ENCODE results near the gene SPATS2.
"Not testable (repeated sequence)": the region's sequence is repeated elsewhere in the genome, so short reads cannot be mapped to it uniquely, and the experiment has no call there.

SPATS2 gene

GRCh38 chr12:49428793-49429192 is 61.5 kb downstream of the SPATS2 start:
- H3K9ac ChIP-seq (ENCODE audit: low read depth, low read length): no peak overlapping the region

GRCh38 chr12:49432616-49433015 is 65.4 kb downstream of the SPATS2 start:
- Histone ChIP-seq H3K4me1 (ENCODE audit: insufficient read depth, low read length) (peaks cover 4% of the 10 kb centered on the region; the same call in 1 of the 2 replicates), H3K36me3 (ENCODE audit: insufficient read depth, low read length) (no peaks in the 10 kb centered on the region), H3K9me3 (ENCODE audit: control insufficient read depth, insufficient read depth, low read length) (no peaks in the 10 kb centered on the region), H3K9ac (ENCODE audit: low read depth, low read length) (no peak overlapping the region)

More at GRCh38 chr12:49428793-49429192, 61.5 kb downstream of the SPATS2 start:
- no peaks in the 10 kb centered on the region for H3K9me3 ChIP-seq (ENCODE audit: control insufficient read depth, insufficient read depth, low read length)
- no peaks in the 10 kb centered on the region for H3K36me3 ChIP-seq (ENCODE audit: insufficient read depth, low read length)
- peaks cover 4% of the 10 kb centered on the region; the same call in 1 of the 2 replicates for H3K4me1 ChIP-seq (ENCODE audit: insufficient read depth, low read length)

GRCh38 chr12:49436799-49437198 is 69.5 kb downstream of the SPATS2 start:
- H3K36me3 ChIP-seq (ENCODE audit: insufficient read depth, low read length); H3K9ac ChIP-seq (ENCODE audit: low read depth, low read length); H3K9me3 ChIP-seq (ENCODE audit: control insufficient read depth, insufficient read depth, low read length); H3K4me1 ChIP-seq (ENCODE audit: insufficient read depth, low read length): not testable (repeated sequence)

- Histone ChIP-seq H3K4me1 (ENCODE audit: insufficient read depth, low read length) (no peaks in the 10 kb centered on the region), H3K9ac (ENCODE audit: low read depth, low read length) (no peak overlapping the region), H3K9me3 (ENCODE audit: control insufficient read depth, insufficient read depth, low read length) (no peaks in the 10 kb centered on the region), H3K36me3 (ENCODE audit: insufficient read depth, low read length) (no peaks in the 10 kb centered on the region)
These were observed 71.8 kb downstream of the SPATS2 start for GRCh38 chr12:49439042-49439441.

- no peaks in the 10 kb centered on the region for H3K4me1 ChIP-seq (ENCODE audit: insufficient read depth, low read length)
These were observed 72.8 kb downstream of the SPATS2 start for GRCh38 chr12:49440035-49440434.

GRCh38 chr12:49442915-49443314 is 75.7 kb downstream of the SPATS2 start:
- Histone ChIP-seq H3K9ac (ENCODE audit: low read depth, low read length) (no peak overlapping the region), H3K4me1 (ENCODE audit: insufficient read depth, low read length) (no peaks in the 10 kb centered on the region), H3K9me3 (ENCODE audit: control insufficient read depth, insufficient read depth, low read length) (peaks cover 2% of the 10 kb centered on the region; the same call in 1 of the 2 replicates), H3K36me3 (ENCODE audit: insufficient read depth, low read length) (no peaks in the 10 kb centered on the region)

More at GRCh38 chr12:49440035-49440434, 72.8 kb downstream of the SPATS2 start:
- Histone ChIP-seq H3K9me3 (ENCODE audit: control insufficient read depth, insufficient read depth, low read length) (no peaks in the 10 kb centered on the region), H3K9ac (ENCODE audit: low read depth, low read length) (no peak overlapping the region), H3K36me3 (ENCODE audit: insufficient read depth, low read length) (no peaks in the 10 kb centered on the region)

GRCh38 chr12:49446571-49446970 is 79.3 kb downstream of the SPATS2 start:
- Histone ChIP-seq H3K9ac (ENCODE audit: low read depth, low read length) (no peak overlapping the region), H3K36me3 (ENCODE audit: insufficient read depth, low read length) (no peaks in the 10 kb centered on the region), H3K4me1 (ENCODE audit: insufficient read depth, low read length) (no peaks in the 10 kb centered on the region), H3K9me3 (ENCODE audit: control insufficient read depth, insufficient read depth, low read length) (peaks cover 2% of the 10 kb centered on the region; the same call in 1 of the 2 replicates)

GRCh38 chr12:49448858-49449257 is 81.6 kb downstream of the SPATS2 start:
- peaks cover 2% of the 10 kb centered on the region; the same call in 1 of the 2 replicates for H3K9me3 ChIP-seq (ENCODE audit: control insufficient read depth, insufficient read depth, low read length)
- H3K4me1 ChIP-seq (ENCODE audit: insufficient read depth, low read length): no peaks in the 10 kb centered on the region
- H3K9ac ChIP-seq (ENCODE audit: low read depth, low read length): no peak overlapping the region
- H3K36me3 ChIP-seq (ENCODE audit: insufficient read depth, low read length): no peaks in the 10 kb centered on the region

GRCh38 chr12:49451468-49452259 is 84.4 kb downstream of the SPATS2 start:
- no peak overlapping the region for H3K9ac ChIP-seq (ENCODE audit: low read depth, low read length)
- H3K4me1 ChIP-seq (ENCODE audit: insufficient read depth, low read length): no peaks in the 10 kb centered on the region
- peaks cover 2% of the 10 kb centered on the region; the same call in 1 of the 2 replicates for H3K9me3 ChIP-seq (ENCODE audit: control insufficient read depth, insufficient read depth, low read length)
- no peaks in the 10 kb centered on the region for H3K36me3 ChIP-seq (ENCODE audit: insufficient read depth, low read length)

- H3K9ac ChIP-seq (ENCODE audit: low read depth, low read length): no peak overlapping the region
These were observed 88.2 kb downstream of the SPATS2 start for GRCh38 chr12:49455501-49455900.

GRCh38 chr12:49456131-49456679 is 88.9 kb downstream of the SPATS2 start:
- no peak overlapping the region for H3K9ac ChIP-seq (ENCODE audit: low read depth, low read length)
- no peaks in the 10 kb centered on the region for H3K9me3 ChIP-seq (ENCODE audit: control insufficient read depth, insufficient read depth, low read length)
- H3K4me1 ChIP-seq (ENCODE audit: insufficient read depth, low read length): peaks cover 2% of the 10 kb centered on the region; the same call in 1 of the 2 replicates
- no peaks in the 10 kb centered on the region for H3K36me3 ChIP-seq (ENCODE audit: insufficient read depth, low read length)

More at GRCh38 chr12:49455501-49455900, 88.2 kb downstream of the SPATS2 start:
- Histone ChIP-seq H3K36me3 (ENCODE audit: insufficient read depth, low read length) (no peaks in the 10 kb centered on the region), H3K4me1 (ENCODE audit: insufficient read depth, low read length) (peaks cover 2% of the 10 kb centered on the region; the same call in 1 of the 2 replicates), H3K9me3 (ENCODE audit: control insufficient read depth, insufficient read depth, low read length) (no peaks in the 10 kb centered on the region)

GRCh38 chr12:49458816-49459215 is 91.6 kb downstream of the SPATS2 start:
- Histone ChIP-seq H3K9ac (ENCODE audit: low read depth, low read length) (no peak overlapping the region), H3K36me3 (ENCODE audit: insufficient read depth, low read length) (no peaks in the 10 kb centered on the region), H3K9me3 (ENCODE audit: control insufficient read depth, insufficient read depth, low read length) (no peaks in the 10 kb centered on the region)

GRCh38 chr12:49461221-49461620 is 94.0 kb downstream of the SPATS2 start:
- Histone ChIP-seq H3K9me3 (ENCODE audit: control insufficient read depth, insufficient read depth, low read length) (no peaks in the 10 kb centered on the region), H3K9ac (ENCODE audit: low read depth, low read length) (no peak overlapping the region), H3K36me3 (ENCODE audit: insufficient read depth, low read length) (no peaks in the 10 kb centered on the region)

More at GRCh38 chr12:49458816-49459215, 91.6 kb downstream of the SPATS2 start:
- peaks cover 2% of the 10 kb centered on the region; the same call in 1 of the 2 replicates for H3K4me1 ChIP-seq (ENCODE audit: insufficient read depth, low read length)

GRCh38 chr12:49462083-49462744 is 95.0 kb downstream of the SPATS2 start:
- H3K9me3 ChIP-seq (ENCODE audit: control insufficient read depth, insufficient read depth, low read length): no peaks in the 10 kb centered on the region
- H3K4me1 ChIP-seq (ENCODE audit: insufficient read depth, low read length): peaks cover 2% of the 10 kb centered on the region; the same call in 1 of the 2 replicates
- H3K9ac ChIP-seq (ENCODE audit: low read depth, low read length): no peak overlapping the region
- H3K36me3 ChIP-seq (ENCODE audit: insufficient read depth, low read length): no peaks in the 10 kb centered on the region

More at GRCh38 chr12:49461221-49461620, 94.0 kb downstream of the SPATS2 start:
- peaks cover 2% of the 10 kb centered on the region; the same call in 1 of the 2 replicates for H3K4me1 ChIP-seq (ENCODE audit: insufficient read depth, low read length)

Data from ES-I3 (cell line).